Prostate gland (tissue), 2 donors: ENCODE measurements around the gene CEP112.

Experiments
- CTCF ChIP-seq, 4 experiments: fragments of 200-600 bp in 2 of 4; fragments of 450-650 bp in 2 of 4; sonication (generic) in 2 of 4; IDR thresholded peaks; 1 replicate in 3 of 4; 2 replicates in 1 of 4; pipeline ENCODE4 v1.5.1; 2016 to 2019; ENCODE audit warnings: antibody characterized with exemption in 4 of 4, mild to moderate bottlenecking in 2 of 4, moderate library complexity in 2 of 4
- POLR2A ChIP-seq: fragments of 450-650 bp; IDR thresholded peaks from one replicate; pipeline ENCODE4 v1.6.1; 2016; ENCODE audit warnings: antibody characterized with exemption, mild to moderate bottlenecking

GRCh38 chr17:65892912-65893377 is 299.0 kb downstream of the CEP112 start:
- TF ChIP-seq CTCF (IDR thresholded peaks at IDR 0.05) (no peak), POLR2A (no peak)
